H7 (cell line): ENCODE results near the gene CFAP43. TPM values are rescaled to one million over a fixed set of nuclear protein-coding genes. Genes with fewer than 3 reads are reported as not detected.

Source experiments
- DNase-seq: peaks from one replicate; pipeline ENCODE4 v3.0.0; 2012
- H3K27me3 ChIP-seq: 2 replicates; pipeline ENCODE4 v1.6.0; 2011; ENCODE audit warnings: mild to moderate bottlenecking, low read length; ENCODE audit not compliant: control insufficient read depth, insufficient read depth
- H3K36me3 ChIP-seq: replicated peaks from 2 replicates; pipeline ENCODE4 v1.5.1; 2011; ENCODE audit warnings: low read length; ENCODE audit not compliant: control insufficient read depth, insufficient read depth
- H3K4me3 ChIP-seq: 2 replicates; pipeline ENCODE4 v1.5.1; 2011; ENCODE audit warnings: low read depth, mild to moderate bottlenecking, control low read depth, low read length, moderate library complexity; ENCODE audit not compliant: insufficient read depth
- total RNA-seq: library from RNA; depleted of rRNA; stranded (reverse); fragments of >200 nt; shearing (Covaris generic); gene quantifications from 2 replicates; pipeline ENCODE4 v1.2.3, GENCODE V29; 2014

Gene CFAP43
- total RNA-seq, 1 experiment from 2014 or later, result 0.21 TPM

DNA sequence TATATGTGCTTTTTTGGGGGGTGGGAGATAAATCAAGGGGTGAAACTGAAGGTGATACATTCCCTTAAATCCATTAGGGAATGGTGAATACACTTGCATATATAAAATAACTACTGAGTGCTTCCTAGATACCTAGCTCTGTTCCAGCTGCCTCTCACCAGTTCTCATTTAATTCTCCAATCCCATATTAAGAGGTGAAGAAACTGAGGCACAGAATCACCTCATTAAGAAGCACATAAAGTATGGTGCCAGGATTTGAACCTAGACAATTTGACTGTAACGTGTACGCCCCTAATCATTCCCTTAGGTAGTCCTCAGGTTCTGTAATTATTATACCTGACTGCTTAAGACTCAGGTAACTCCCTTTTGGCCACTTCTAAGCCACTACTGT is 111.7 kb downstream of the CFAP43 start:
- Histone ChIP-seq H3K4me3 (peak overlapping the region; percentile 56), H3K27me3 (no peaks in the 10 kb centered on the region), H3K36me3 (no peaks in the 10 kb centered on the region)
- DNase-seq, result no peak

DNA sequence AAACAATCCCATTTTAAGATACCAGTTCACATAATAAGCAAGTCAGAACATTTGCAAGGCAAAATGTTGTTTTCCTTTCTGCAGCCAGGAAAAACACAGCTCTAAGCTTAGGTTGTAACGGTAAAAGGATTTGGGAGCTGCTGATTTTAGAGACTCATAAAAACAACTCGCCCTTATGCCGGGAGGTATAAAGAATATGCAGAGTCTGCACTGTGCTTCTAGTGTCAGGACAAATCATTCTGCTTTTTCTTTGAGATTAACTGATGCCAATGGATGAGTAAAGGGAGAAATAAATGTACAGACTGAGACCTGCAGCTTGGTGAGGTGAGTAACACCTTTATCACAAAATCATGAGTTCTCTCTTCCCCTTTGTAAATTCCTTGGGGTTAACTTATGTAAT is 112.2 kb downstream of the CFAP43 start:
- DNase-seq, result no peak
- H3K4me3 ChIP-seq, result no peak overlapping the region
- H3K27me3 ChIP-seq, result no peaks in the 10 kb centered on the region
- no peaks in the 10 kb centered on the region for H3K36me3 ChIP-seq

DNA sequence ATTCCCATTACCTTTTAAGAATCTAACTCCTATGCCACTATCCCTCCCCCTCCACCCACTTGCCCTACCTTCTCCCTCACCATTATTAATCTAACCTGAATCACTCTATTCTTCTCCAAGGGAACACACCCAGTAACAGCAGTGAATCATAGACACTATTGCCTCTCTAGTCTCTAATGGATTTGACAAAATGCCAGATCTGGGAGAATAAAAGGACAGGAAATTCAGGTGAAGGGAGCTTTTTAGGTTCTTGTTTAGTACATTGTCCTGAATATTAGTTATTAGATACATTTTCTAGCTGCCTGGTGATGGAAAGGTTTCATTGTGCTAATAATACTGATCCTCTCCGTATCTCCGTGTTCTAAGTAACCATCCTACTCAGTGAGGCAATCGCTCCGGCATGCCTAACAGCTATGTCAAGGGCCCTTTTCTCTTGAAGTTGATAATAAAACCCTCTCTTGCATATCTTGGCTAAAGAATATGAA is 114.3 kb downstream of the CFAP43 start:
- no peak for DNase-seq
- Histone ChIP-seq H3K27me3 (no peaks in the 10 kb centered on the region), H3K36me3 (no peaks in the 10 kb centered on the region), H3K4me3 (no peak overlapping the region)

DNA sequence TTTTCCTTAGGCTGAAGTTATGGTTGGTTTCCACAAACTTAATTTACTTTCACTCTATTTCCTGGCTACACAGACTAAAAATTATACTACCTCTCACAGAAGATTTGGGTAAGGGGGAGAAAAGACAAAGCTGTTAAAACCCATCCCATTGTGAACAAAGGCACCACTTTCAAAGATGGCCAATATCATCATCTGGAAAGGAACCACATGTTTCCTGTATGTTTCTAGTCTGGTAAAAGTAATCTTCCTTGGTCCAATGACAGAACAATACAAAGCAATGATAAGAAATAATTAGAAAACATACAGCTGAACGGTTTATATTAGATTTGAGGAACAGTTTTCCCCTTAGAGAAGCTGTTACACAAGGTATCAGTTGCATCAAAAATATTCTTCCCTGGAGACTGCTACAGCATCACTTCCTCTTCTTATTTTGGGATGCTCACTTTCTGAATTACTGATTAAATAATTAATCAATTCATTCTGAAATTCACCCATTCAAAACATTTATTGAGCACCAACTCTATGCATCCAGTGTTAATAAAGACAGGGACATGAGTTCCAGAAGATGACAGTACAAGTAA is 118.7 kb downstream of the CFAP43 start:
- no peak for DNase-seq
- H3K36me3 ChIP-seq, result no peaks in the 10 kb centered on the region
- H3K4me3 ChIP-seq, result no peak overlapping the region
- no peaks in the 10 kb centered on the region for H3K27me3 ChIP-seq

DNA sequence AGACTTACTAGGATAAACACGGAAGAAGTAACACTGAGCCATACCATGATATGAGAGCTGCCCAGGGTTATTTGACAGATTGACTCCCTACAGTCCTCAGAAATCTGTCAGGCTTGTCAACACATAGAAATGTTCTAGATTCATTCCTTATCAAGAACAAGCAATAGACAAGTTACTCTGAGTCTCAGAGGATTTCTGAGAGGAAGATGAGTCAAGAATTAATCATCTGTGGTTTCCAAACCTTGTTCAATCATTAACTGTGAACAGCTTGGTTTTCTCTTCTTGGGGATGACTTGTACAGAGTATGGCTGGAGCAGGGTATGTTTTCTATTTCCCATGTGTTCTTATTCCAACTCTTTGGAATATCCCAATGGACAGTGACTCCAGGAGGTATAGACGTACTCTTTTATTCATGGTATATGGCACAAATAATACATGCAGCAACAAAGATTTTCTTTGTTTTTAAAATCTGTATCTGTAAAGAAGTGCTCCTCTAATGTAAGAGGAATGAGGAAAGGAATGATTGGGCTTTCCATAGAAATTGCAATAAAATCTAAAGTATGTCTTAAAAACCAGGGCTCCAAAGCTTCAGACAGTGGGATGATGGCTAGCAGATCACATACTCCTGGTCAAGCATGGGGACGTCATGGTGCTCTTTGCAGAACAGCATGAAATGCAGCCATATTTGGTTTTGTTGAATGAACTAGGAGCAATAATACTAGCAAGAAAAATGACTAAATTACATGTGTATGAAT is 122.1 kb downstream of the CFAP43 start:
- DNase-seq, result no peak
- H3K4me3 ChIP-seq, result no peak overlapping the region
- no peaks in the 10 kb centered on the region for H3K27me3 ChIP-seq
- no peaks in the 10 kb centered on the region for H3K36me3 ChIP-seq

DNA sequence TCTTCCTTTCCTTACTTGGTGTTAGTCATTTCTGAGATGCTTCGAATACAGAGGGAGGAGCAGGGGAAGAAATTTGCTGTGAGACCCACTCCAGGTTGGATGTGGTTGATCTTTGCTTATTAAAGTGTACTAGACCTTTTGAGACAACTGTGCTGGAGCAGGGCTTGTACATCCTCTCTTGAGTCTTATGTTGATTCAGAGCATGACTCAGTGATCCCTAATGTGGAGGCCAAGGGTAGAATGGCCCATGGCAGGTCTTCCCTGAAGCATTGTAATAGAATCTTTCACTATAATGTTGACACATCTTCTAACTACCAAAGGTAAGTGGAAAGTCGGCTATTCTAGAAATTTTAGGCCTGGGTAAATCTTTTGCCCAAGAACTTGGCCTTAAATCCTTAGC is 127.2 kb downstream of the CFAP43 start:
- no peaks in the 10 kb centered on the region for H3K36me3 ChIP-seq
- no peak overlapping the region for H3K4me3 ChIP-seq
- no peak for DNase-seq
- no peaks in the 10 kb centered on the region for H3K27me3 ChIP-seq

DNA sequence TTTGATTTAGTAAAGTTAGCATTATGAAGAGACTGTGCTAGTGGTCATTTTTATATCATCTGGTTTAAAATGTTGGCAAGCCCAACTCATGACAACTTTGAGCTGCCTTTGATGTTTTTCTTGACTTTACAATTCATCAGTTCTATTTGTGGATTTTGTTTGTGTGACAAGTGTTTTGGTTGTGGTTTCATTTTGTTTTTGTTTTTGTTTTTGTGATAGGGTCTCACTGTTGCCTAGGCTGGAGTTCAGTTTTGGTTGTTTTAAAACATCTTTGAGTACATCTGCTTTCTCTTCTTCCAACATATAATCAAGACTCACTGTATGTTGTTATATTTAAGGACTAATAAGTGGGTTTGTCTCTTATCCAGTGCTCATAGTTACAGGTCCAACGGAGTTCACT is 127.7 kb downstream of the CFAP43 start:
- Histone ChIP-seq H3K36me3 (no peaks in the 10 kb centered on the region), H3K4me3 (no peak overlapping the region), H3K27me3 (no peaks in the 10 kb centered on the region)
- no peak for DNase-seq

DNA sequence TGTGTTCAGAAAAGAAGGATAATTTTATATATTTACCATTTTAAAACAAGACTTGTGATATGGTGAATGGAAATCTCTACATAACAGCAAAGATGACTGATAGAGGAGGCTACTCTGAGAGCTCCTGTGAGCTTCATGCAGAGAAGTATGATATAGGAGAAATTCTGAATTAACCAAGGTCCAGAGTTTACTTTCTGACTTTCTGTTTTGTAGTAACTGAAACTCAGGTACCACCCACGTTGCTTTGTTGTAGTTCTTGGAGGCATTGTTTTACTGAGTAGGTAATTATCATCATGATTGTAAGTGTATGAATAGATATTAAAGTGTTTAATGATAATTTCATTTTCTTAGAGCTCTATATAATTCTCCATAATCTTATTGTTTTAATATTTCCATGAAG is 128.2 kb downstream of the CFAP43 start:
- no peaks in the 10 kb centered on the region for H3K27me3 ChIP-seq
- DNase-seq, result no peak
- H3K36me3 ChIP-seq, result no peaks in the 10 kb centered on the region
- no peak overlapping the region for H3K4me3 ChIP-seq

DNA sequence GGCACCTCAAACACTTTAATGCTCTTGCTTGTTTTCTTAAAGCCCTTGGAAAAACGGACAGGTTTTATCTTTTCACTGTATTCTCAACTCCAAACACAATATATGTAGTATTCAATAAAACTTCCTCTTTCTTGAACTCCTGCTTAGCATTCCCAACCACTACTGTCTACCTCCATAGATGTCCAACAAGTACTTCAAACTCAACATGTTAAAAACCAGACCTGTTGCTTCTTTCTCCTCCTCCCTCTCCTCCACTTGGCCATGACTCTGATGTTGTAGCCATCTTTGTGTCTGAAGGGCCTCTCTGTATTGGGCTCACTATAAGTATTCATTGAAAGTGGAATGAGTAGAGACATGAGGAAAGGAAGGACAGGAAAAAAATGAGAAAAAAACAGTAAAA is 130.3 kb downstream of the CFAP43 start:
- Histone ChIP-seq H3K36me3 (no peaks in the 10 kb centered on the region), H3K27me3 (no peaks in the 10 kb centered on the region), H3K4me3 (no peak overlapping the region)
- DNase-seq, result no peak

DNA sequence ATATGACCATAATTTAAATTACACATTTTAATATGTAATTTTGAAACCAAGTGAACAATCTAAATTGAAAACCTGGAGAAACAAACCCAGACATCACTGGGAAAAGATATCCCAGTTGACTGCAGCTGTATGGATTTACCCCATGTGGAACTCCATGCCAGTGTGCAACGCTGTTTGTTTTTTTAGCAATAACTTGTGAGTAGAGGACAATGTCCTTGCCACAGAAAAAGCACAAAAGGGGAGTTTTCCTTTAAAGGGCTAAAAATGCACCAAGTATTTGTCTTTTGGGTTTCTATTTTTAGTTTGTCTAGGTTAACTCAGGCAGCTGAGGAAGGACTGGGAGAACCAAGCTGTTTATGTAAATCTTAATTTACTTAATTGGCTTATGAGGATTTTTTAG is 131.4 kb downstream of the CFAP43 start:
- DNase-seq, result no peak
- Histone ChIP-seq H3K4me3 (no peak overlapping the region), H3K27me3 (no peaks in the 10 kb centered on the region), H3K36me3 (no peaks in the 10 kb centered on the region)

DNA sequence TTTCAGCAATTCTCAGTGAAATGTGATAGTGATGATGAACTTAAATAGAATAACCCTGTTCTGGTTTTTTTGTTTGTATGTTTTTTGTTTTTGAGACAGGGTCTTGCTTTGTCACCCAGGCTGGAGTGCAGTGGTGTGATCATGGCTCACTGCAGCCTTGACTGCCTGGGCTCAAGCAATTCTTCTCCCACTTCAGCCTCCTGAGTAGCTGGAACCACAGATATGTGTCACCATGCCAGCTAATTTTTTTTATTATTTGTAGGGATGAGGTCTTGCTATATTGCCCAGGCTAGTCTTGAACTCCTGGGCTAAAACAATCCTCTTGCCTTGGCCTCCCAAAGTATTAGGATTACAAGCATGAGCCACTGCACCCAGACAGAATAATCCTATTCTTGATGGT is 132.2 kb downstream of the CFAP43 start:
- Histone ChIP-seq H3K36me3 (no peaks in the 10 kb centered on the region), H3K27me3 (no peaks in the 10 kb centered on the region), H3K4me3 (no peak overlapping the region)
- DNase-seq, result no peak

DNA sequence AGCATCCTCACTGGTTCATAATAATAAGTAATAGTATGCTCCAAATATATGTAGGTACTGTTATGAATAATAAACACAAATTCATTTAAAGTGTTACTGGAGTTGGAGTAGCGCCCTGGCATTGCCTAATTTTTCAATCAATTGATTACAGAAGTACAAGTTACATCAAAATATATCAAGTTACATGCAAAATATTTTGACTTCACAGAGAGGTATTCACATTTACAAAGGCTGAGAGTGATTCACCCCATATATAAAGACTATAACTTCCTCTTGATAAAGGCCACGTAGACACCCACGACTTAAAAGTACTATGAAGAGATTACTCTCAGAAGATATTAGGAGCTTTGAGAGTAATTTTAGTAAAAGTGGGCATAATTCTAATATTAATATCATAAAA is 132.9 kb downstream of the CFAP43 start:
- H3K27me3 ChIP-seq, result no peaks in the 10 kb centered on the region
- no peak overlapping the region for H3K4me3 ChIP-seq
- DNase-seq, result no peak
- no peaks in the 10 kb centered on the region for H3K36me3 ChIP-seq

DNA sequence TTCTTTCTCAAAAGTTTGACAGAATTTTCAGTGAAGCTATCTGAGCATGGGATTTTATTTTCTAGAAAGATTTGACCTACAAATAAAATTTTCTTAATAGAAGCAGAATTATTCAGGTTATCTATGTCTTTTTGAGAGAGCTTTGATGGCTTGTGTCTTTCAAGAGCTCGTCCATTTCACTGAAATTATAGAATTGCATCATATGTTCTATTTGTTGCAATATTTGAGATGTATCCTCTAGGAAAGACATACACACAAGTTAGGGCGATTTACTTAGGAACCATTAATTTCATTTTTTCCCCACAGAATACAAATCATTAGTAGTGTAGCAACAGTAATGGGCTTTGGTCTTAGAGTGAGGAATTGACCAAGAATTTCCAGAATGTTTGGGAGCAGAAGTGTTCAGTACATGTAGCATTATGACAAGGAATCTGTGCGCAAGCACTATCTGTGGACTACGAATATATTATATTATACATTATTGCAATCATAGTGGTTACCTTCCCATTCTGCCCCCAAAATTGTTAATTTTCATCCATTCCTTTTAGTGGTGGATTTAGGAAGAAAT is 133.7 kb downstream of the CFAP43 start:
- Histone ChIP-seq H3K27me3 (no peaks in the 10 kb centered on the region), H3K36me3 (no peaks in the 10 kb centered on the region), H3K4me3 (no peak overlapping the region)
- DNase-seq, result no peak

DNA sequence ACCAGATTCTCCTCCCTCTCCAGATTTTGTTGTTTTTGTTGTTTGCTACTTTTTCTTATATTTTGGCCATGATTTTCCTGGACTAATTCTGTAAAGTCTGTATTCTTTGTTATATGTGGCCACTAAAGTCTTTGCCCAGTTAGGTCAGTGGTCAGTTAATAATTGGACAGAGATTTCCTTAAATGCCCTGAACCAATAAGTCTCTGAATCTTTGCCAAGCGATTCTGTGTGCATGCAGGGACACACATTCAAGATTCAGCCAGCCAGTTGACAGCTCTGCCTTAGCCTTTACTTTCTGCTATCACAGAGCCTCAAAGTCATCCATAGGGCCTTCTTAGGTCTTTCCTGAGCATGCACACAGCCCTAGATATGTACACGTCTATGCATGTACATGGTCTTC is 135.5 kb downstream of the CFAP43 start:
- H3K27me3 ChIP-seq, result no peaks in the 10 kb centered on the region
- no peaks in the 10 kb centered on the region for H3K36me3 ChIP-seq
- no peak overlapping the region for H3K4me3 ChIP-seq
- no peak for DNase-seq

DNA sequence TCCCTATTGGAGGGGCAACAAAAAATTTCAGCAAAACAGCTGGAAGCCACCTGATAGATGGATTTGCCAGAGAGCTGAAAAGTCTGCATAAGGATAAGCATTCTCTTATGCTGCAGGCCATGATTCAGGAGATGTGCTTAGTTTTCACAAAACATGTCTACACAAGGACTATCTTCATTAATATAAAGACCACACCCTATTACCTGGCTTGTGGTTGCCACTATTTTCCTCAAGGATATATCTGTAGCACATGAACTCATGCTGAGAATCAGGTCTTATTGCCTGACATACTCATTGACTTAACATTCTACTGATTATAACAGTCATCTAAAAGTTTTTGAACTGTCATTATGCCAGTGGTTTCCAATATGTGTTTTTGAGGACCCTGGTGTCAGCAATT is 139.4 kb downstream of the CFAP43 start:
- Histone ChIP-seq H3K36me3 (no peaks in the 10 kb centered on the region), H3K27me3 (no peaks in the 10 kb centered on the region), H3K4me3 (no peak overlapping the region)
- DNase-seq, result no peak
